Psoas muscle (tissue), 8 donors: ENCODE data around the gene OTOP3. TPM values are rescaled to one million over a fixed set of nuclear protein-coding genes. Genes with fewer than 3 reads are reported as not detected.

Experiments used
- ATAC-seq, 4 donors: fragments of 200-7000 bp; cut with Tn5 transposase; one replicate each; pipeline ENCODE4 v1.9.1; 2020; ENCODE audit warnings: moderate library complexity in 3 of 4, mild to moderate bottlenecking in 2 of 4
- DNase-seq, 2 donors: peaks; one replicate each; pipeline ENCODE4 v3.0.0-alpha.2; 2020
- H3K27ac ChIP-seq: fragments of 200-600 bp; one replicate; pipeline ENCODE4 v1.8.0; 2022
- H3K27me3 ChIP-seq, 3 donors: fragments of 200-600 bp in 1 of 3; one replicate each; pipeline versions ENCODE4 v1.6.1 to v1.8.0; 2013 to 2022; ENCODE audit warnings: low read length in 2 of 3, mild to moderate bottlenecking in 2 of 3, moderate library complexity in 1 of 3; ENCODE audit not compliant: insufficient read depth in 3 of 3
- H3K36me3 ChIP-seq, 2 donors: fragments of 200-600 bp in 1 of 2; one replicate each; pipeline versions ENCODE4 v1.6.1 to v1.8.0; 2013 to 2022; ENCODE audit warnings: low read depth in 1 of 2, mild to moderate bottlenecking in 1 of 2, moderate library complexity in 1 of 2; ENCODE audit not compliant: insufficient read depth in 1 of 2
- H3K4me1 ChIP-seq: fragments of 200-600 bp; one replicate; pipeline ENCODE4 v1.8.0; 2022
- H3K4me3 ChIP-seq: fragments of 200-600 bp; one replicate; pipeline ENCODE4 v1.8.0; 2022; ENCODE audit warnings: mild to moderate bottlenecking
- H3K9me3 ChIP-seq: fragments of 200-600 bp; one replicate; pipeline ENCODE4 v1.8.0; 2022
- CTCF ChIP-seq: fragments of 200-600 bp; IDR thresholded peaks from one replicate; pipeline ENCODE4 v1.8.0; 2022; ENCODE audit warnings: antibody characterized with exemption
- WGBS, 3 donors: extraction: QIAGEN DNeasy Blood & Tissue Kit; methylation state at CpG; one replicate each; pipeline versions ENCODE4 v1.1.6 to v1.1.7; 2013; 5-methylcytosine and 5-hydroxymethylcytosine counted together
- intact Hi-C, 2 donors: fragments of 100-400 bp; cut with DNase I; formaldehyde crosslinking; loops; one replicate each; pipeline versions ENCODE4 v1.11.0 to v1.14.2; 2022
- polyA plus RNA-seq, 3 donors: library from polyadenylated mRNA; stranded (reverse); fragments of 200-250 nt; gene quantifications; one replicate each; pipeline ENCODE4 v1.2.3, GENCODE V29; 2013
- total RNA-seq, 4 donors: library from RNA; stranded (reverse); fragmentation: NEBNext Ultra II Directional in 2 of 4; extraction: Animal tissue kit (Norgen Biotek cat#: 25700) in 2 of 4; gene quantifications; one replicate each; pipeline versions ENCODE4 v1.2.1 to v1.2.4, GENCODE V29; 2021 to 2023
- donor health status: healthy with polysubstance abuse.
- donor health status: DM: no; HTN: no; CAD: no; lungs with moderate emphysema.
- donor health status: Bipolar disorder and iron deficiency.
- donor health status: healthy.
- donor health status: DM: yes; HTN: yes; CAD: no.
- donor health status: DM: no; HTN: no; CAD: no.
- donor health status: DM: no; HTN: no; CAD: no.
- donor health status: DM: yes; HTN: yes; CAD: no.

The OTOP3 gene
- total and polyA plus RNA-seq, 7 donors = 0.04 TPM; not detected in 6

DNA sequence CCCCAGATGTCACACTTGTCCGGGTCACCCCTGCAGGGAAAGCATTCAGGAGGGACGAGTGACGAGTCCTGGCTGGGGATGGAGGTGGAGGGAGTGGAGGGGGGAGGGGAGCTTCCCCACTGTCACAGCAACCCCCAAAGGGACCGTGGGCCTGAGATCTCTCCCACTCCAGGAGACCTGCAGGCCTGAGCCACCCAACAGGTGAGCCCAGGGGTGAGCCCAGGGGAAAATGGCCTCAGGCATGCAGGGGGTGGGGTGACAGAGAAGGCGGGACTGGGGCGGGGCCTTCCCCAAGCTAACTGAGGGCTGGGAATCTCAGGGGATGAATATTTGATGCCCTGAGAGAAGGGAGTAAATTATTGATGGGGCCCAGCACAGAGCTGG lies 15.1 kb upstream of the OTOP3 start:
- Histone ChIP-seq H3K4me3 (no peak overlapping the region), H3K27ac (no peak overlapping the region), H3K27me3 (peaks cover 0 to 92% (median 22%) of the 10 kb centered on the region in 3 donors), H3K36me3 (no peaks in the 10 kb centered on the region), H3K9me3 (no peaks in the 10 kb centered on the region), H3K4me1 (peaks cover 14% of the 10 kb centered on the region)
- DNase-seq (no peak), ATAC-seq (no peak)
- no peak for TF ChIP-seq CTCF
- intact Hi-C loops = no loop called here
- WGBS, 3 donors = 52 to 65% (median 54%) methylated on average over 6 of the region's 6 CpGs

DNA sequence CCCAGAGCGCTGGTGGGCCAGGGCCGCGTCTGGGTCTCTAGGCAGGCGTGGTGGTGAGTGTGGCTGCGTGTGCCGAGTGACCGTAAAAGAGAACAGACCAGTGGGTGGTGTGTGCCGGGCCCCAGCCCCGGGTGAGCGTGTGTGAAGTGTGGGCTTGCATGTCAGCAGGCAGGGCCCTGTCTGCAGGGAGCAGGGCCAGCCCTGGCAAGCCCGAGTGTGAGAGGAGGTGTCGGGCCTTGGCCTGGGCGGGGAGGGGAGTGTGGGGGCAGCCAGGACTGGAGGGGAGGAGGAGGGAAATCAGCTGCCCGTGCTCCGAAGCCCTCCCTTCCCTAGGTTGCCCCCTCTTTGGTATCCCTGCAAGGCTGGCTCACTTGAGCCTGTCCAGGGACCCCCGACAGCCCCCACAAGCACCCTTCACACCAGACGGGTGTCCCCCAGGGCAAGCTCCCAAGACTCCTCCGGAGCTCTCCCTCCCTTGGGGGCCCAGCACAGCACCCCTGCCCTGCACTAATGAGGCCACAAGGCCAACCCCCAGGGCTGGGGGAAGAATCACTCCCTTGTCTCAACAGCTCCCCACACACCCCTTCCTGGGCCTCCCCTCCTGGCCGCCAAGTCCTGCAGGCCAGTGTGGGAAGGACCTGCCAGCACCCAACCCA lies 14.5 kb upstream of the OTOP3 start:
- peaks cover 0 to 93% (median 25%) of the 10 kb centered on the region in 3 donors for H3K27me3 ChIP-seq
- H3K4me3 ChIP-seq = no peak overlapping the region
- H3K27ac ChIP-seq = no peak overlapping the region
- TF ChIP-seq CTCF = no peak
- H3K9me3 ChIP-seq = no peaks in the 10 kb centered on the region
- no peak for ATAC-seq
- WGBS, 3 donors = 30 to 54% (median 39%) methylated on average over 13 to 19 of the region's 19 CpGs
- DNase-seq = no peak
- peaks cover 14% of the 10 kb centered on the region for H3K4me1 ChIP-seq
- no peaks in the 10 kb centered on the region for H3K36me3 ChIP-seq
- intact Hi-C loops = no loop called here

- DNase-seq (no peak), ATAC-seq (no peak)
- Histone ChIP-seq H3K4me3 (no peak overlapping the region), H3K27me3 (peaks cover 0 to 94% (median 25%) of the 10 kb centered on the region in 3 donors), H3K4me1 (peaks cover 14% of the 10 kb centered on the region), H3K27ac (no peak overlapping the region), H3K36me3 (no peaks in the 10 kb centered on the region), H3K9me3 (no peaks in the 10 kb centered on the region)
- 90 to 100% (median 94%) methylated on average over 2 of the region's 2 CpGs for WGBS, 3 donors
- TF ChIP-seq CTCF = no peak
- intact Hi-C loops = loop anchor here in 1 of 2 donors (2.0 kb wide), 1 partner anchor 37 kb away; no protein-coding TSS in a partner anchor
Observed at GRCh38 chr17:74921769-74922168, 13.9 kb upstream of the OTOP3 start.

DNA sequence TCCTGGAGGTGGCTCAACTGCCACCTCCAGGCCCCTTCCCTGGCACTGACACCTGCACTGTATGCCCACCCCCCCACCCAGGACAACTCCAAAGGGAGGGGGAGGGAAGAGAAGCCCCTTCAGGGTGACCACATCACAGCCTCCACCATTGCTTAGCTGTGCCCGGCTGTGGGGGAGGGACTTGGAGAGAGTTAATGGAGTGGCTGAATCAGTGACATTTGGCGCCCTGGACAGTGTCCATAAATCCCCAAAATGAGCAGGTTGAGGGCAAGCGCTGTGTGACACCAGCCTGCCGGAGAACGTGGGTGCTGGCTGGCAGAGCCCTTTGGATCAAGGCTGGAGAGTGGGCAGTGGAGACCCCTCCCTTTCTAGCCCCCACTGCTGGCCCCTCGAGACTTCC lies 13.5 kb upstream of the OTOP3 start:
- Histone ChIP-seq H3K4me3 (no peak overlapping the region), H3K9me3 (no peaks in the 10 kb centered on the region), H3K4me1 (peaks cover 14% of the 10 kb centered on the region), H3K36me3 (no peaks in the 10 kb centered on the region), H3K27ac (no peak overlapping the region), H3K27me3 (peaks cover 0 to 96% (median 25%) of the 10 kb centered on the region in 3 donors)
- intact Hi-C loops = loop anchor here in 1 of 2 donors (2.0 kb wide), 1 partner anchor 37 kb away; no protein-coding TSS in a partner anchor
- 19 to 28% (median 28%) methylated on average over 6 of the region's 6 CpGs for WGBS, 3 donors
- DNase-seq (no peak), ATAC-seq (no peak)
- TF ChIP-seq CTCF = no peak
